ENCODE measurements around the gene CSTF1. TPM values are rescaled to one million over a fixed set of nuclear protein-coding genes. Genes with fewer than 3 reads are reported as not detected.

The CSTF1 gene
- total RNA-seq, 2 donors from 2014 or later = 16.4 to 22.8 TPM

- no peak for TF ChIP-seq CTCF (IDR thresholded peaks at IDR 0.05)
- H3K27ac ChIP-seq = no peak overlapping the region
- no peak for DNase-seq (ENCODE audit: low spot score)
- no peaks in the 10 kb centered on the region for H3K36me3 ChIP-seq
- H3K27me3 ChIP-seq = no peaks in the 10 kb centered on the region
- no peak overlapping the region for H3K4me3 ChIP-seq
- H3K9me3 ChIP-seq = no peaks in the 10 kb centered on the region
- peaks cover 0 to 7% of the 10 kb centered on the region in 2 donors for H3K4me1 ChIP-seq
Measured at GRCh38 chr20:56445130-56445529, 52.7 kb downstream of the CSTF1 start.

DNA sequence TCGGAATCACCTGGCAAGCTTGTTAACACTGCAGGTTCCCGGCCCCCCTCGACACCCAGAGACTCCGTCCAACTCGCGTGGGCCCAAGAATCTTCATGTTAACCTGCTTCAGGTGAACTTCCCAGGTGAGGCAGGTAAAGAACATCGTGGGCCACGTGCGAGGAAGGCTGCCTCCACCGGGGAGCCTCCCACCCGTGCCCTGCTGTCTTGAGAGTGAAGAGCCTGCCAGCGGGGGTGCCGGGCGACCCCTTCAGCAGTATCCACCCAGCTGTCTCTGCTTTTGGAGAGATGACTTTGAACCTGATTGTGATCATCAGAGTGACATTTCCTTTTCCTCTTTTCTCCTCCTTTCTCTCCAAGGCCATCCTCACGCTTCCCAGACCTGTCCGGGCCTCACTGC lies 53.1 kb downstream of the CSTF1 start:
- no peak for TF ChIP-seq CTCF (IDR thresholded peaks at IDR 0.05)
- Histone ChIP-seq H3K9me3 (no peaks in the 10 kb centered on the region), H3K4me3 (no peak overlapping the region), H3K4me1 (peaks cover 0 to 7% of the 10 kb centered on the region in 2 donors), H3K27me3 (no peaks in the 10 kb centered on the region), H3K36me3 (no peaks in the 10 kb centered on the region), H3K27ac (no peak overlapping the region)
- no peak for DNase-seq (ENCODE audit: low spot score)

- Histone ChIP-seq H3K4me1 (peaks cover 0 to 7% of the 10 kb centered on the region in 2 donors), H3K27me3 (no peaks in the 10 kb centered on the region), H3K36me3 (no peaks in the 10 kb centered on the region), H3K27ac (no peak overlapping the region), H3K9me3 (no peaks in the 10 kb centered on the region), H3K4me3 (no peak overlapping the region)
- no peak for TF ChIP-seq CTCF (IDR thresholded peaks at IDR 0.05)
- no peak for DNase-seq (ENCODE audit: low spot score)
Measured at GRCh38 chr20:56447227-56447626, 54.8 kb downstream of the CSTF1 start.

DNA sequence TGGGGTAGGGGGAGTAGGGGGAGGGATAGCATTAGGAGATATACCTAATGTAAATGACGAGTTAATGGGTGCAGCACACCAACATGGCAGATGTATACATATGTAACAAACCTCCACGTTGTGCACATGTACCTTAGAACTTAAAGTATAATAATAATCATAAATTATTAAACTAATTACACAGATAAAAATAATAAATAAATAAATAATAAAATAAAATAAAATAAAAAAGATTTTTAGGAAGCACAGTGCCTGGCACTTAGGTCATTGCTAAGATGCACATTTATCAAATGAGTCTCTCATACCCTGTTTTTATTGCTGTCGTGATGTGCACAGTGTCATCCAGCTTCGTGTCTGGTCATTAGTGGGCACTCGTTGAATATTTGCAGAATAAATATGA lies 57.0 kb downstream of the CSTF1 start:
- Histone ChIP-seq H3K27ac (no peak overlapping the region), H3K4me1 (peaks cover 0 to under 1% of the 10 kb centered on the region in 2 donors), H3K9me3 (no peaks in the 10 kb centered on the region), H3K27me3 (no peaks in the 10 kb centered on the region), H3K36me3 (no peaks in the 10 kb centered on the region), H3K4me3 (no peak overlapping the region)
- DNase-seq (ENCODE audit: low spot score) = no peak
- no peak for TF ChIP-seq CTCF (IDR thresholded peaks at IDR 0.05)

GRCh38 chr20:56451056-56451765 lies 58.8 kb downstream of the CSTF1 start:
- TF ChIP-seq CTCF (IDR thresholded peaks at IDR 0.05) = no peak
- no peak overlapping the region for H3K4me3 ChIP-seq
- no peak for DNase-seq (ENCODE audit: low spot score)
- no peaks in the 10 kb centered on the region for H3K36me3 ChIP-seq
- no peak overlapping the region for H3K27ac ChIP-seq
- H3K9me3 ChIP-seq = no peaks in the 10 kb centered on the region
- no peaks in the 10 kb centered on the region for H3K4me1 ChIP-seq
- H3K27me3 ChIP-seq = no peaks in the 10 kb centered on the region

DNA sequence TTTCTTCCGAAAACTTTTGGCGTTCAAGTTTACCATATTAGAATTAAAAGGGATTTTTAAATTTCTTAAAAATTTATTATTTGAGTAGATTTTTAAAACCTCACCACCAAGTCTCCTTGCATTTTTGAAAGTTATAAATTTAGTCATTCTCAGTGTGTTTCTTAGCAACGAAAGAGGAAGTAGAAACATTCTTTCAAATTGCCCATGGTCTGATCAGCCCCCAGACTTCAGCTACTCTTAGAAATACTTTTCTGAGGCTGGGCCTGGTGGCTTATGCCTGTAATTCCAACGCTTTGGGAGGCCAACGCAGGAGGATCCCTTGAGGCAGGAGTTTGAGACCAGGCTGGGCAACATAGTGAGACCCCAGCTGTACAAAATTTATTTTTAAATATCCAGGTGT lies 60.9 kb downstream of the CSTF1 start:
- no peaks in the 10 kb centered on the region for H3K4me1 ChIP-seq
- no peaks in the 10 kb centered on the region for H3K27me3 ChIP-seq
- no peak for DNase-seq (ENCODE audit: low spot score)
- H3K27ac ChIP-seq = no peak overlapping the region
- no peaks in the 10 kb centered on the region for H3K36me3 ChIP-seq
- H3K4me3 ChIP-seq = no peak overlapping the region
- H3K9me3 ChIP-seq = no peaks in the 10 kb centered on the region
- TF ChIP-seq CTCF (IDR thresholded peaks at IDR 0.05) = no peak
